GM23338 (cell line): ENCODE measurements around the gene DYRK3. TPM values are rescaled to one million over a fixed set of nuclear protein-coding genes. Genes with fewer than 3 reads are reported as not detected.

Source experiments
- ATAC-seq: fragments of 200-7000 bp; cut with Tn5 transposase; 3 replicates; pipeline ENCODE4 v1.9.1; 2020
- DNase-seq: peaks from one replicate; pipeline ENCODE4 v3.0.0-alpha.2; 2015; ENCODE audit warnings: low spot score
- H2AFZ ChIP-seq: fragments of 200-600 bp; sonication (generic); 2 replicates; pipeline ENCODE4 v1.8.0; 2016; ENCODE audit warnings: antibody characterized with exemption, mild to moderate bottlenecking, moderate library complexity
- H3F3A ChIP-seq: fragments of 200-600 bp; sonication (generic); replicated peaks from 2 replicates; pipeline ENCODE4 v1.8.0; 2017; ENCODE audit warnings: antibody characterized with exemption, mixed run types, low read depth
- H3K27ac ChIP-seq: fragments of 200-600 bp; sonication (generic); 2 replicates; pipeline ENCODE4 v1.6.1; 2016; ENCODE audit warnings: low read depth
- H3K27me3 ChIP-seq: fragments of 200-600 bp; sonication (generic); 2 replicates; pipeline ENCODE4 v1.8.0; 2016; ENCODE audit warnings: mild to moderate bottlenecking, mixed run types, moderate library complexity; ENCODE audit not compliant: insufficient read depth
- H3K36me3 ChIP-seq: fragments of 200-600 bp; sonication (generic); 2 replicates; pipeline ENCODE4 v1.8.0; 2016; ENCODE audit warnings: mild to moderate bottlenecking; ENCODE audit not compliant: insufficient read depth
- H3K4me1 ChIP-seq: fragments of 200-600 bp; sonication (generic); 2 replicates; pipeline ENCODE4 v1.8.0; 2016; ENCODE audit warnings: mild to moderate bottlenecking, moderate library complexity; ENCODE audit not compliant: insufficient read depth
- H3K4me2 ChIP-seq: fragments of 200-600 bp; sonication (generic); 2 replicates; pipeline ENCODE4 v1.7.1; 2017; ENCODE audit warnings: mixed run types
- H3K4me3 ChIP-seq: fragments of 200-600 bp; sonication (generic); 2 replicates; pipeline ENCODE4 v1.6.1; 2016; ENCODE audit warnings: mixed run types
- H3K79me2 ChIP-seq: fragments of 200-600 bp; sonication (generic); replicated peaks from 2 replicates; pipeline ENCODE4 v1.8.0; 2017; ENCODE audit warnings: mild to moderate bottlenecking; ENCODE audit not compliant: insufficient read depth
- H3K9me2 ChIP-seq: fragments of 200-600 bp; sonication (generic); 2 replicates; pipeline ENCODE4 v1.8.0; 2017; ENCODE audit not compliant: insufficient read depth
- H4K20me1 ChIP-seq: fragments of 200-600 bp; sonication (generic); replicated peaks from 2 replicates; pipeline ENCODE4 v1.8.0; 2017; ENCODE audit warnings: mild to moderate bottlenecking; ENCODE audit not compliant: insufficient read depth
- H3K27ac Mint-ChIP-seq: 2 replicates; pipeline ENCODE4 v1.8.0; 2020; ENCODE audit warnings: inconsistent platforms, mild to moderate bottlenecking, moderate library complexity, mixed read lengths
- H3K27me3 Mint-ChIP-seq: 3 replicates; pipeline ENCODE4 v1.8.0; 2022; ENCODE audit warnings: low read depth, mild to moderate bottlenecking, moderate library complexity, mixed read lengths, inconsistent platforms; ENCODE audit not compliant: insufficient read depth, poor library complexity
- H3K36me3 Mint-ChIP-seq: 3 replicates; pipeline ENCODE4 v1.8.0; 2021; ENCODE audit warnings: low read depth, mild to moderate bottlenecking, inconsistent platforms, moderate library complexity, mixed read lengths
- H3K4me1 Mint-ChIP-seq: 3 replicates; pipeline ENCODE4 v1.8.0; 2020; ENCODE audit warnings: mild to moderate bottlenecking, inconsistent platforms, mixed read lengths
- H3K4me3 Mint-ChIP-seq: 3 replicates; pipeline ENCODE4 v1.8.0; 2021; ENCODE audit warnings: moderate library complexity, mild to moderate bottlenecking, inconsistent platforms, mixed read lengths
- H3K9me3 Mint-ChIP-seq: 3 replicates; pipeline ENCODE4 v1.8.0; 2020; ENCODE audit warnings: moderate library complexity, mild to moderate bottlenecking, inconsistent platforms, mixed read lengths
- CREB1 ChIP-seq: fragments of 250-450 bp; sonication (Bioruptor Pico); IDR thresholded peaks from 2 replicates; pipeline ENCODE4 v1.5.0; 2020; ENCODE audit warnings: low read depth, mild to moderate bottlenecking, moderate library complexity
- CTCF ChIP-seq, 2 experiments: fragments of 200-600 bp in 1 of 2; sonication (generic) in 1 of 2; conservative IDR thresholded peaks; 2 replicates each; pipeline versions ENCODE4 v1.5.1 to v1.6.1; 2016 to 2017; ENCODE audit warnings: antibody characterized with exemption in 2 of 2, low read depth in 2 of 2, mild to moderate bottlenecking in 2 of 2, moderate library complexity in 1 of 2
- ETS1 ChIP-seq: IDR thresholded peaks from 2 replicates; pipeline ENCODE4 v1.6.1; 2016; ENCODE audit warnings: antibody characterized with exemption
- EZH2 ChIP-seq: fragments of 200-600 bp; sonication (generic); IDR thresholded peaks from one replicate; pipeline ENCODE4 v1.8.0; 2017; ENCODE audit warnings: antibody characterized with exemption, mild to moderate bottlenecking, low read depth; ENCODE audit not compliant: unreplicated experiment
- EZH2phosphoT487 ChIP-seq: fragments of 200-600 bp; sonication (generic); IDR thresholded peaks from one replicate; pipeline ENCODE4 v1.8.1; 2018; ENCODE audit warnings: antibody characterized with exemption; ENCODE audit not compliant: unreplicated experiment
- JUNB ChIP-seq: IDR thresholded peaks from one replicate; pipeline ENCODE4 v1.6.1; 2016; ENCODE audit warnings: antibody characterized with exemption; ENCODE audit not compliant: unreplicated experiment
- NANOG ChIP-seq: IDR thresholded peaks from 2 replicates; pipeline ENCODE4 v1.6.1; 2016; ENCODE audit warnings: antibody characterized with exemption, borderline replicate concordance
- POLR2AphosphoS5 ChIP-seq: IDR thresholded peaks from 2 replicates; pipeline ENCODE4 v1.6.1; 2016; ENCODE audit warnings: antibody characterized with exemption, low read depth
- REST ChIP-seq: IDR thresholded peaks from one replicate; pipeline ENCODE4 v1.6.1; 2018; ENCODE audit warnings: antibody characterized with exemption; ENCODE audit not compliant: unreplicated experiment
- STAT1 ChIP-seq: IDR thresholded peaks from one replicate; pipeline ENCODE4 v1.6.1; 2016; ENCODE audit warnings: antibody characterized with exemption; ENCODE audit not compliant: unreplicated experiment
- ZNF114 ChIP-seq: fragments of 250-450 bp; sonication (Bioruptor Pico); IDR thresholded peaks from 2 replicates; pipeline ENCODE4 v1.5.0; 2020; ENCODE audit warnings: mild to moderate bottlenecking, moderate library complexity
- ZNF331 ChIP-seq: fragments of 250-450 bp; sonication (Bioruptor Pico); IDR thresholded peaks from 2 replicates; pipeline ENCODE4 v1.5.0; 2020; ENCODE audit warnings: low read depth, mild to moderate bottlenecking, moderate library complexity
- ZNF462 ChIP-seq: fragments of 250-450 bp; sonication (Bioruptor Pico); IDR thresholded peaks from 2 replicates; pipeline ENCODE4 v1.5.0; 2020; ENCODE audit warnings: mild to moderate bottlenecking, moderate library complexity
- polyA plus RNA-seq: library from polyadenylated mRNA; unstranded; fragments of >200 nt; fragmentation: Nextera tagmentation; extraction: Ambion mirVana; gene quantifications from 2 replicates; pipeline ENCODE4 v1.2.1, GENCODE V29; 2016
- total RNA-seq: library from RNA; depleted of rRNA; stranded (reverse); fragments of >200 nt; shearing (Covaris generic); gene quantifications from 2 replicates; pipeline ENCODE4 v1.2.3, GENCODE V29; 2014

Gene DYRK3
- total and polyA plus RNA-seq, 2 experiments from 2014 or later: 2.9 to 9.5 TPM

- Histone ChIP-seq H3K4me2 (no peak overlapping the region), H4K20me1 (peaks cover 64% of the 10 kb centered on the region), H3K79me2 (peaks cover 88% of the 10 kb centered on the region), H3K27ac (no peak overlapping the region), H3K36me3 (no peaks in the 10 kb centered on the region), H3K4me1 (peaks cover 18% of the 10 kb centered on the region), H3K27me3 (no peaks in the 10 kb centered on the region), H3K9me2 (no peaks in the 10 kb centered on the region), H3F3A (no peaks in the 10 kb centered on the region), H3K4me3 (no peak overlapping the region), H2AFZ (no peak overlapping the region)
- peaks cover 66% of the 10 kb centered on the region for H3K4me1 Mint-ChIP-seq
- ATAC-seq (no peak), DNase-seq (no peak)
- H3K36me3 Mint-ChIP-seq: peaks cover 5% of the 10 kb centered on the region
- H3K9me3 Mint-ChIP-seq: no peaks in the 10 kb centered on the region
- no peak for TF ChIP-seq REST
- no peak for TF ChIP-seq CTCF (conservative IDR thresholded peaks at IDR 0.05; ENCODE audit: low read depth in 2 of 2)
- TF ChIP-seq ZNF114 (CRISPR knock-in tag): no peak
- no peak for TF ChIP-seq NANOG
- no peak for TF ChIP-seq CREB1
- TF ChIP-seq EZH2phosphoT487: no peak
- TF ChIP-seq STAT1: no peak
- TF ChIP-seq POLR2AphosphoS5: no peak
- TF ChIP-seq ZNF331 (CRISPR knock-in tag): no peak
- TF ChIP-seq ZNF462 (CRISPR knock-in tag): no peak
- TF ChIP-seq JUNB: no peak
- TF ChIP-seq ETS1: no peak
- no peak for TF ChIP-seq EZH2
- H3K27ac Mint-ChIP-seq: no peak overlapping the region
- H3K27me3 Mint-ChIP-seq: peaks cover 10% of the 10 kb centered on the region
- H3K4me3 Mint-ChIP-seq: no peak overlapping the region
Observed at GRCh38 chr1:206695733-206696132, 60.4 kb downstream of the DYRK3 start.
